GM10847 (cell line): Measurements from ENCODE around the gene BCL11B.

Experiments
- POLR2A ChIP-seq: IDR thresholded peaks from 2 replicates; pipeline ENCODE4 v1.6.1; 2011; ENCODE audit not compliant: insufficient read length; ENCODE audit errors: extremely low read depth

BCL11B gene

GRCh38 chr14:99186956-99187690 is 84.9 kb downstream of the BCL11B start:
- no peak for TF ChIP-seq POLR2A

GRCh38 chr14:99185436-99186068 is 86.4 kb downstream of the BCL11B start:
- no peak for TF ChIP-seq POLR2A

GRCh38 chr14:99183716-99184115 is 88.3 kb downstream of the BCL11B start:
- no peak for TF ChIP-seq POLR2A

GRCh38 chr14:99183311-99183710 is 88.7 kb downstream of the BCL11B start:
- TF ChIP-seq POLR2A: no peak

- no peak for TF ChIP-seq POLR2A
Observed at GRCh38 chr14:99182548-99183250, 89.3 kb downstream of the BCL11B start.

- TF ChIP-seq POLR2A: no peak
Observed at GRCh38 chr14:99181804-99182520, 90.0 kb downstream of the BCL11B start.

GRCh38 chr14:99181241-99181640 is 90.8 kb downstream of the BCL11B start:
- no peak for TF ChIP-seq POLR2A

GRCh38 chr14:99179946-99180345 is 92.1 kb downstream of the BCL11B start:
- TF ChIP-seq POLR2A: no peak

- no peak for TF ChIP-seq POLR2A
Observed at GRCh38 chr14:99179506-99179905, 92.5 kb downstream of the BCL11B start.

- no peak for TF ChIP-seq POLR2A
Observed at GRCh38 chr14:99177886-99178835, 93.8 kb downstream of the BCL11B start.

- TF ChIP-seq POLR2A: no peak
Observed at GRCh38 chr14:99177046-99177655, 94.8 kb downstream of the BCL11B start.

GRCh38 chr14:99176156-99176945 is 95.6 kb downstream of the BCL11B start:
- no peak for TF ChIP-seq POLR2A
